K562 (cell line): ENCODE measurements around the gene NSF. TPM values are rescaled to one million over a fixed set of nuclear protein-coding genes. Genes with fewer than 3 reads are reported as not detected.

Experiments used
- BMI1 ChIP-seq: fragments of 150-350 bp; IDR thresholded peaks from 2 replicates; pipeline ENCODE4 v1.6.1; 2014; ENCODE audit warnings: low read length
- CBFA2T2 ChIP-seq: fragments of 450-650 bp; conservative IDR thresholded peaks from 2 replicates; pipeline ENCODE4 v1.6.1; 2017; ENCODE audit warnings: mild to moderate bottlenecking
- CXXC5 ChIP-seq: fragments of 250-450 bp; sonication (Bioruptor Pico); IDR thresholded peaks from 2 replicates; pipeline ENCODE4 v1.8.0; 2022; ENCODE audit warnings: inconsistent platforms, mild to moderate bottlenecking, moderate library complexity
- DIDO1 ChIP-seq: fragments of 450-650 bp; IDR thresholded peaks from 2 replicates; pipeline ENCODE4 v1.6.1; 2016; ENCODE audit warnings: low read depth, missing biosample characterization, missing genetic modification characterization
- ETS2 ChIP-seq: IDR thresholded peaks from 2 replicates; pipeline ENCODE4 v1.6.1; 2016; ENCODE audit warnings: borderline replicate concordance, missing genetic modification characterization, mild to moderate bottlenecking, moderate library complexity, missing compliant biosample characterization; ENCODE audit not compliant: poor library complexity, severe bottlenecking
- FOS ChIP-seq: IDR thresholded peaks from 3 replicates; pipeline ENCODE4 v1.6.1; 2011; ENCODE audit not compliant: insufficient read length; ENCODE audit errors: extremely low read depth
- FOXJ2 ChIP-seq: fragments of 200-800 bp; sonication (Bioruptor generic); IDR thresholded peaks from 2 replicates; pipeline ENCODE4 v1.6.1; 2016; ENCODE audit warnings: missing genetic modification characterization, missing compliant biosample characterization
- GATAD2B ChIP-seq: fragments of 450-650 bp; IDR thresholded peaks from 2 replicates; pipeline ENCODE4 v1.6.1; 2017; ENCODE audit warnings: mild to moderate bottlenecking, borderline replicate concordance
- HMG20A ChIP-seq: fragments of 450-650 bp; formaldehyde crosslinking; conservative IDR thresholded peaks from 2 replicates; pipeline ENCODE4 v1.4.0; 2020; ENCODE audit warnings: mild to moderate bottlenecking, mixed read lengths
- JUND ChIP-seq, 2 experiments: IDR thresholded peaks; 2 replicates in 1 of 2; 3 replicates in 1 of 2; pipeline ENCODE4 v1.6.1; 2011; ENCODE audit warnings: borderline replicate concordance in 2 of 2, low read depth in 2 of 2, low read length in 2 of 2, improper control_type of control experiment in 1 of 2, missing biosample characterization in 1 of 2, missing genetic modification characterization in 1 of 2, missing genetic modification reagents in 1 of 2
- KLF13 ChIP-seq: fragments of 450-650 bp; IDR thresholded peaks from 2 replicates; pipeline ENCODE4 v1.6.1; 2016; ENCODE audit warnings: missing genetic modification characterization, low read depth, mild to moderate bottlenecking, missing compliant biosample characterization, moderate library complexity, borderline replicate concordance
- MTA3 ChIP-seq: fragments of 450-650 bp; formaldehyde crosslinking; IDR thresholded peaks from 2 replicates; pipeline ENCODE4 v1.6.1; 2017; ENCODE audit warnings: mild to moderate bottlenecking, borderline replicate concordance
- NFIC ChIP-seq: fragments of 450-650 bp; IDR thresholded peaks from 2 replicates; pipeline ENCODE4 v1.6.1; 2017; ENCODE audit warnings: mild to moderate bottlenecking, inconsistent platforms
- OTX1 ChIP-seq: fragments of 450-650 bp; formaldehyde crosslinking; IDR thresholded peaks from 2 replicates; pipeline ENCODE4 v1.4.0; 2022; ENCODE audit warnings: mild to moderate bottlenecking
- PURB ChIP-seq: sonication (generic); formaldehyde crosslinking; IDR thresholded peaks from 2 replicates; pipeline ENCODE4 v1.9.0; 2021; ENCODE audit warnings: low read depth, mild to moderate bottlenecking, missing genetic modification reagents
- RFX7 ChIP-seq: fragments of 250-450 bp; sonication (Bioruptor Pico); IDR thresholded peaks from 2 replicates; pipeline ENCODE4 v1.5.1; 2021; ENCODE audit warnings: mild to moderate bottlenecking
- SRSF7 ChIP-seq: fragments of 200-400 bp; formaldehyde crosslinking; optimal IDR thresholded peaks from 2 replicates; pipeline ENCODE3; 2017; ENCODE audit warnings: mild to moderate bottlenecking, low read depth, low read length
- STAG1 ChIP-seq: sonication (generic); formaldehyde crosslinking; IDR thresholded peaks from 2 replicates; pipeline ENCODE4 v1.5.0; 2020; ENCODE audit warnings: missing genetic modification reagents, borderline replicate concordance
- TCF7 ChIP-seq: sonication (generic); IDR thresholded peaks from 2 replicates; pipeline ENCODE4 v1.6.1; 2016; ENCODE audit warnings: antibody characterized with exemption, borderline replicate concordance
- TOE1 ChIP-seq, 2 experiments: fragments of 450-650 bp in 1 of 2; sonication (generic) in 1 of 2; formaldehyde crosslinking in 1 of 2; IDR thresholded peaks; 2 replicates each; pipeline versions ENCODE4 v1.7.1 to v1.8.0; 2016 to 2022; ENCODE audit warnings: borderline replicate concordance in 2 of 2, mild to moderate bottlenecking in 2 of 2, antibody characterized with exemption in 1 of 2, inconsistent platforms in 1 of 2, low read depth in 1 of 2, missing genetic modification reagents in 1 of 2, moderate library complexity in 1 of 2
- ZNF57 ChIP-seq: fragments of 450-650 bp; formaldehyde crosslinking; IDR thresholded peaks from 2 replicates; pipeline ENCODE4 v1.4.0; 2020; ENCODE audit warnings: mild to moderate bottlenecking, moderate library complexity
- ZNF583 ChIP-seq: fragments of 250-450 bp; sonication (Bioruptor Pico); IDR thresholded peaks from 2 replicates; pipeline ENCODE4 v1.4.0; 2020
- ZNF586 ChIP-seq: fragments of 450-650 bp; formaldehyde crosslinking; conservative IDR thresholded peaks from 2 replicates; pipeline ENCODE4 v1.4.0; 2020; ENCODE audit warnings: mild to moderate bottlenecking, moderate library complexity
- polyA plus RNA-seq, 8 experiments: library from polyadenylated mRNA; depleted of rRNA in 4 of 8; stranded (reverse) in 5 of 8; unstranded in 3 of 8; fragments of >200 nt; fragmentation: Nextera tagmentation in 2 of 8; fragmentation: Illumina TruSeq in 1 of 8; extraction: Ambion mirVana in 2 of 8; extraction: Trizol in 1 of 8; gene quantifications; 2 replicates each; pipeline versions ENCODE4 v1.2.1 to v1.2.3, GENCODE V29; 2011 to 2014; ENCODE audit warnings: inconsistent platforms in 1 of 8, missing spikeins in 1 of 8
- total RNA-seq, 7 experiments: library from RNA; depleted of rRNA in 6 of 7; stranded (reverse); fragments of >200 nt in 6 of 7; fragmentation: Illumina TruSeq in 2 of 7; extraction: Trizol in 2 of 7; gene quantifications; 2 replicates each; pipeline versions ENCODE4 v1.2.1 to v1.2.3, GENCODE V29; 2011 to 2021; ENCODE audit warnings: low replicate concordance in 1 of 7
- TF ChIP-seq, protein P1 (sequence below): fragments of 250-450 bp; sonication (Bioruptor Pico); IDR thresholded peaks from 2 replicates; pipeline ENCODE4 v1.8.0; 2022; ENCODE audit warnings: inconsistent platforms
- TF ChIP-seq, protein P2 (sequence below): sonication (generic); formaldehyde crosslinking; IDR thresholded peaks from 2 replicates; pipeline ENCODE4 v1.8.0; 2022; ENCODE audit warnings: missing genetic modification reagents, mild to moderate bottlenecking, moderate library complexity, borderline replicate concordance
- TF ChIP-seq, protein P3 (sequence below): sonication (generic); formaldehyde crosslinking; IDR thresholded peaks from 2 replicates; pipeline ENCODE4 v1.8.0; 2022; ENCODE audit warnings: mild to moderate bottlenecking, missing genetic modification reagents

The NSF gene
- total and polyA plus RNA-seq, 9 of the 15 experiments (the other 6 are each of a cell fraction or from before 2014, with no cell fraction given) = 16.7 to 39.8 (median 36.7) TPM

DNA sequence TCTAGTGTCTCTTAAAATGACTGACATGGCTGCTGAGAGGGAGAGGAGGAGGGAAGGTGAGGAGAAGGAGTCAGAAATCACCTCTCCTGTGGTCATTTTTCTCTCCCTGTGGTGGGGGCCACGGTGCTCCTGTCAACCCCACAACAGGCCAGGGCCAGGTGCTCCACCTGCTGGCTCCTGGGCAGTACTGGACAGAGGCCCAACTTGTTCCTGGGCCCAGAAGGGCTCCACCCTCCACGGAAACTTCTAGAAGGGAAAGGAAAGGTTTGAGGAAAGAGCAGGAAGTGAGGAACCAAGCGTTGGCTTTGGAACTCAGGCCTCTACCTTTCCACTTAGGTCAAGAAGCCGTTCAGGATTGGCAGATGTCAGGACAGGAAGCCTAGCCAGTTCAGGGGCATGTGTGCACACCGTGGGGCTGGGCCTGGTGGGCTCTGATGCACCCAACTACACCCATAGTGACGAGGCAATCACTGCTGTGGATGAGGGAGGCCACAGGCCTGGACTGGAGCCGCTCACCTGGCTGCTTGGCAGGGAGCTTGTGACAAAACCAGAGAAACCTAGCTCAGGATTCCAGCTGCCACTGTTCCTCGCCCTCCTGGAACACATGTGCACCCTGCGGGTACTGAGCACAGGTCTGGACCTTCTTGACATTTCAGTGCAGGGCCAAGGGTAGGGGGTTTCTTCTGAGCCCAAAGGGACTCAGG is 191.9 kb downstream of the NSF start (continued):
- TF ChIP-seq JUND (IDR thresholded peaks at IDR 0.05; ENCODE audit: borderline replicate concordance, low read depth, low read length) (peak; percentile 35; the same call in 1 of the 2 replicates), JUND (tag; IDR thresholded peaks at IDR 0.05; ENCODE audit: borderline replicate concordance, low read depth, low read length) (peak; percentile 24; the same call in 1 of the 3 replicates), ZNF586 (CRISPR knock-in tag) (no peak), PURB (no peak), NFIC (no peak), CXXC5 (CRISPR knock-in tag) (no peak), KLF13 (tag) (no peak), SRSF7 (no peak), RFX7 (no peak), MTA3 (0 out of 2 replicates have a peak, but pooled peaks have one; percentile 30), CBFA2T2 (no peak), OTX1 (CRISPR knock-in tag) (no peak), ZNF57 (CRISPR knock-in tag) (no peak), FOS (no peak), HMG20A (no peak), FOXJ2 (tag) (no peak), STAG1 (CRISPR knock-in tag) (no peak; the same call in 1 of the 2 replicates), TCF7 (no peak), ETS2 (tag) (no peak), BMI1 (no peak), ZNF583 (no peak), TOE1 (IDR thresholded peaks at IDR 0.05; ENCODE audit: borderline replicate concordance) (no peak), TOE1 (CRISPR knock-in tag; IDR thresholded peaks at IDR 0.05; ENCODE audit: borderline replicate concordance, low read depth) (no peak), DIDO1 (no peak), GATAD2B (no peak)
- TF ChIP-seq, protein P1, sequence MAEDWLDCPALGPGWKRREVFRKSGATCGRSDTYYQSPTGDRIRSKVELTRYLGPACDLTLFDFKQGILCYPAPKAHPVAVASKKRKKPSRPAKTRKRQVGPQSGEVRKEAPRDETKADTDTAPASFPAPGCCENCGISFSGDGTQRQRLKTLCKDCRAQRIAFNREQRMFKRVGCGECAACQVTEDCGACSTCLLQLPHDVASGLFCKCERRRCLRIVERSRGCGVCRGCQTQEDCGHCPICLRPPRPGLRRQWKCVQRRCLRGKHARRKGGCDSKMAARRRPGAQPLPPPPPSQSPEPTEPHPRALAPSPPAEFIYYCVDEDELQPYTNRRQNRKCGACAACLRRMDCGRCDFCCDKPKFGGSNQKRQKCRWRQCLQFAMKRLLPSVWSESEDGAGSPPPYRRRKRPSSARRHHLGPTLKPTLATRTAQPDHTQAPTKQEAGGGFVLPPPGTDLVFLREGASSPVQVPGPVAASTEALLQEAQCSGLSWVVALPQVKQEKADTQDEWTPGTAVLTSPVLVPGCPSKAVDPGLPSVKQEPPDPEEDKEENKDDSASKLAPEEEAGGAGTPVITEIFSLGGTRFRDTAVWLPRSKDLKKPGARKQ = no peak
- TF ChIP-seq, protein P2, sequence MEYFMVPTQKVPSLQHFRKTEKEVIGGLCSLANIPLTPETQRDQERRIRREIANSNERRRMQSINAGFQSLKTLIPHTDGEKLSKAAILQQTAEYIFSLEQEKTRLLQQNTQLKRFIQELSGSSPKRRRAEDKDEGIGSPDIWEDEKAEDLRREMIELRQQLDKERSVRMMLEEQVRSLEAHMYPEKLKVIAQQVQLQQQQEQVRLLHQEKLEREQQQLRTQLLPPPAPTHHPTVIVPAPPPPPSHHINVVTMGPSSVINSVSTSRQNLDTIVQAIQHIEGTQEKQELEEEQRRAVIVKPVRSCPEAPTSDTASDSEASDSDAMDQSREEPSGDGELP (CRISPR knock-in tag) = peak; percentile 50; the same call in 1 of the 2 replicates
- TF ChIP-seq, protein P3, sequence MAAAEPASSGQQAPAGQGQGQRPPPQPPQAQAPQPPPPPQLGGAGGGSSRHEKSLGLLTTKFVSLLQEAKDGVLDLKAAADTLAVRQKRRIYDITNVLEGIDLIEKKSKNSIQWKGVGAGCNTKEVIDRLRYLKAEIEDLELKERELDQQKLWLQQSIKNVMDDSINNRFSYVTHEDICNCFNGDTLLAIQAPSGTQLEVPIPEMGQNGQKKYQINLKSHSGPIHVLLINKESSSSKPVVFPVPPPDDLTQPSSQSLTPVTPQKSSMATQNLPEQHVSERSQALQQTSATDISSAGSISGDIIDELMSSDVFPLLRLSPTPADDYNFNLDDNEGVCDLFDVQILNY = no peak
